PC-3 (cell line): ENCODE measurements around the gene ISG20. TPM values are rescaled to one million over a fixed set of nuclear protein-coding genes. Genes with fewer than 3 reads are reported as not detected.

Experiments
- ATAC-seq: fragments of 200-7000 bp; cut with Tn5 transposase; 2 replicates; pipeline ENCODE4 v1.9.1; 2020; ENCODE audit warnings: mild to moderate bottlenecking, moderate library complexity
- BruUV-seq: library from RNA; stranded (reverse); fragments of 400-500 nt; replicated peaks from 2 replicates; lab custom pipeline; 2021; lab: Mats Ljungman, UMichigan
- CTCF ChIA-PET: fragments of 300-600 bp; sonication (Branson Sonifier 250); formaldehyde crosslinking; loops from one replicate; lab custom pipeline; 2022; ENCODE audit warnings: antibody characterized with exemption; lab: Charles Lee
- POLR2A ChIA-PET: fragments of 300-600 bp; sonication (Branson Sonifier 250); formaldehyde crosslinking; loops from one replicate; lab custom pipeline; 2022; ENCODE audit warnings: antibody characterized with exemption; ENCODE audit not compliant: unreplicated experiment; lab: Charles Lee
- DNase-seq: peaks from one replicate; pipeline ENCODE4 v3.0.0-alpha.2; 2015
- H2AFZ ChIP-seq: fragments of 300-600 bp; sonication (generic); 2 replicates; pipeline ENCODE4 v1.6.0; 2016; ENCODE audit warnings: antibody characterized with exemption, low read length
- H3F3A ChIP-seq: fragments of 300-600 bp; sonication (generic); one replicate; pipeline ENCODE4 v1.6.0; 2017; ENCODE audit warnings: antibody characterized with exemption, low read length, control low read depth, mild to moderate bottlenecking; ENCODE audit not compliant: unreplicated experiment
- H3K27ac ChIP-seq: fragments of 300-600 bp; sonication (generic); 2 replicates; pipeline ENCODE4 v1.5.1; 2016; ENCODE audit warnings: mild to moderate bottlenecking, low read length
- H3K27me3 ChIP-seq: fragments of 300-600 bp; sonication (generic); 2 replicates; pipeline ENCODE4 v1.6.1; 2016; ENCODE audit warnings: low read length, mixed read lengths
- H3K36me3 ChIP-seq: fragments of 300-600 bp; sonication (generic); 2 replicates; pipeline ENCODE4 v1.6.1; 2016; ENCODE audit warnings: low read depth, mixed run types, low read length, mixed read lengths
- H3K4me1 ChIP-seq: fragments of 300-600 bp; sonication (generic); 2 replicates; pipeline ENCODE4 v1.5.1; 2016; ENCODE audit warnings: low read length; ENCODE audit not compliant: insufficient read depth
- H3K4me2 ChIP-seq: fragments of 300-600 bp; sonication (generic); 2 replicates; pipeline ENCODE4 v1.6.0; 2016; ENCODE audit warnings: low read length
- H3K4me3 ChIP-seq: fragments of 300-600 bp; sonication (generic); 2 replicates; pipeline ENCODE4 v1.5.1; 2016; ENCODE audit warnings: mild to moderate bottlenecking, low read length, mixed read lengths
- H3K79me2 ChIP-seq: fragments of 300-600 bp; sonication (generic); 2 replicates; pipeline ENCODE4 v1.6.1; 2017; ENCODE audit warnings: low read length, mixed read lengths
- H3K9ac ChIP-seq: fragments of 300-600 bp; sonication (generic); 2 replicates; pipeline ENCODE4 v1.6.0; 2016; ENCODE audit warnings: mild to moderate bottlenecking, low read length
- H3K9me2 ChIP-seq: fragments of 300-600 bp; sonication (generic); replicated peaks from 2 replicates; pipeline ENCODE4 v1.6.1; 2016; ENCODE audit warnings: mixed run types, low read length, mixed read lengths
- H3K9me3 ChIP-seq: fragments of 300-600 bp; sonication (generic); 2 replicates; pipeline ENCODE4 v1.6.1; 2016; ENCODE audit warnings: low read length, mixed read lengths
- H4K20me1 ChIP-seq: fragments of 300-600 bp; sonication (generic); 2 replicates; pipeline ENCODE4 v1.6.1; 2016; ENCODE audit warnings: low read length, mixed read lengths
- EZH2 ChIP-seq: fragments of 300-600 bp; sonication (generic); IDR thresholded peaks from one replicate; pipeline ENCODE4 v1.6.1; 2017; ENCODE audit warnings: antibody characterized with exemption, mild to moderate bottlenecking, low read length; ENCODE audit not compliant: unreplicated experiment
- EZH2phosphoT487 ChIP-seq: fragments of 300-600 bp; sonication (generic); IDR thresholded peaks from 2 replicates; pipeline ENCODE4 v1.6.1; 2018; ENCODE audit warnings: mild to moderate bottlenecking, antibody characterized with exemption, low read length, borderline replicate concordance
- intact Hi-C: fragments of 100-400 bp; cut with micrococcal nuclease; formaldehyde crosslinking; loops from 2 replicates; pipeline ENCODE4 v1.9.0; 2023
- total RNA-seq: library from RNA; depleted of rRNA; stranded (reverse); fragments of >200 nt; gene quantifications from 2 replicates; pipeline ENCODE4 v1.2.3, GENCODE V29; 2014
- TF ChIP-seq, protein P1 (sequence below): fragments of 300-600 bp; sonication (generic); conservative IDR thresholded peaks from 2 replicates; pipeline ENCODE4 v1.5.1; 2017; ENCODE audit warnings: antibody characterized with exemption, low read depth, mild to moderate bottlenecking, low read length

Gene ISG20
- total RNA-seq, 1 experiment from 2014 or later, result 64.0 TPM

DNA sequence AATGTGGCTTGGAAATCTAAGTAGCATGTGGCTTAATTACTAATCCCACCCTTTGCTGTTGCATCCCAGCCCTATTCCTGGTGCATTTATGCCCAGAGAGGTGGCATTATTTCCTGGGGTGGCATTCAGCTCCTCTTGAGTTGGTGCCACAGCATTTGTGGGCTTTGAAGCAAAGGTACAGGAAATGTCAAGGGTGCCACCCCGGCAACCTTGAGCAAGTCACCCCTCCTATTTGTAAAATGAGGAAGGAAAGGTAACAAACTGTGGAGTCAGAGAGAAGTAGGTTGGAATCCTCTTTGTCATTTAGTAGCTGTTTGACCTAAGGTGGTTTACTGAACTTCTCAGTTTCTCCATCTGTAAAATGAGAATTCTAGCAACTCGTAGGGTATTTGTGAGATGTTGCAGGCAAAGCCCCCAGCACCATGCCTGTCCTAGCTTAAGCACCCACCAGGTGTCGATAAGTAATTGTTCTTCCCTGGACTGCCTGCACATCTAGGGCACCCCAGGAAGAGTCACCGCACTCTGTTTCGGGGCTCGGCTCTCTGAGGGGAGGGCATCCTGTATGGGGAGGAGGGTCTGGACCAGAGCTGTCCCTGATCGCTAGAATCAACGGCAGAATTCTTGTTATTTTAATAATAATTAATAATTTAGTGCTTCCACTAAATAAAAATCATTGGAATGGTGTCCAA lies 17.1 kb downstream of the ISG20 start:
- BruUV-seq, result no TSS peak
- no peak overlapping the region for H3K27ac ChIP-seq
- ATAC-seq, result no peak

DNA sequence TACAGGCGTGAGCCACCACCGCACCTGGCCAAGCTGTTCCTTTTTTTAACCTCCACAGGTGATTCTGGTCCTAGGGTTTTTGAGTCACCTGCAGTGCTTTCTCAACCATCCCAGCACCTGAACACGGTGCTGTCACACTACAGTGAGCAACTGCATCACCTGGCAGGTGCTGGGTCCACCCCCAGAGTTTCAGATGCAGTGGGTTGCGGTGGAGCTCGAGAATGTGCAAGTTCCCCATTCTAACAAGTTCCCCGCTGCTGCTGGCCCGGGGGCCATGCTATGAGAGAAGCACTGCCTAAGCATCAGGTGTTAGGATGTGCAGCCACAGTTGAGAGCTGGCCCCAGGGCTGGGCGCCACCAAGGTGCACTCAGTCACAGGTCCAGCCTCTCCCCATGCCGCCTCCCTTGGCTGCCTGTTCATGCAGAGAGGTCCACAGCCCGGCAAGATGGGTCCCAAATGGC lies 18.0 kb downstream of the ISG20 start:
- BruUV-seq, result no TSS peak
- TF ChIP-seq, protein P1, sequence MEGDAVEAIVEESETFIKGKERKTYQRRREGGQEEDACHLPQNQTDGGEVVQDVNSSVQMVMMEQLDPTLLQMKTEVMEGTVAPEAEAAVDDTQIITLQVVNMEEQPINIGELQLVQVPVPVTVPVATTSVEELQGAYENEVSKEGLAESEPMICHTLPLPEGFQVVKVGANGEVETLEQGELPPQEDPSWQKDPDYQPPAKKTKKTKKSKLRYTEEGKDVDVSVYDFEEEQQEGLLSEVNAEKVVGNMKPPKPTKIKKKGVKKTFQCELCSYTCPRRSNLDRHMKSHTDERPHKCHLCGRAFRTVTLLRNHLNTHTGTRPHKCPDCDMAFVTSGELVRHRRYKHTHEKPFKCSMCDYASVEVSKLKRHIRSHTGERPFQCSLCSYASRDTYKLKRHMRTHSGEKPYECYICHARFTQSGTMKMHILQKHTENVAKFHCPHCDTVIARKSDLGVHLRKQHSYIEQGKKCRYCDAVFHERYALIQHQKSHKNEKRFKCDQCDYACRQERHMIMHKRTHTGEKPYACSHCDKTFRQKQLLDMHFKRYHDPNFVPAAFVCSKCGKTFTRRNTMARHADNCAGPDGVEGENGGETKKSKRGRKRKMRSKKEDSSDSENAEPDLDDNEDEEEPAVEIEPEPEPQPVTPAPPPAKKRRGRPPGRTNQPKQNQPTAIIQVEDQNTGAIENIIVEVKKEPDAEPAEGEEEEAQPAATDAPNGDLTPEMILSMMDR, result no peak
- no peak overlapping the region for H3K27ac ChIP-seq
- no peaks in the 10 kb centered on the region for H3K36me3 ChIP-seq
- H3K27me3 ChIP-seq, result no peaks in the 10 kb centered on the region
- H3K4me2 ChIP-seq, result no peak overlapping the region
- no peak overlapping the region for H3K9ac ChIP-seq
- ChIA-PET POLR2A (no interaction called here), CTCF (no interaction called here)
- no peaks in the 10 kb centered on the region for H3K9me3 ChIP-seq
- no peaks in the 10 kb centered on the region for H3K9me2 ChIP-seq
- H3K4me3 ChIP-seq, result no peak overlapping the region
- H3K79me2 ChIP-seq, result no peaks in the 10 kb centered on the region
- intact Hi-C loops, result loop anchor here (1.0 kb wide), 3 partner anchors 32 to 178 kb away; no protein-coding TSS in a partner anchor
- no peaks in the 10 kb centered on the region for H3F3A ChIP-seq
- no peak for DNase-seq
- no peaks in the 10 kb centered on the region for H4K20me1 ChIP-seq
- ATAC-seq, result no peak
- H2AFZ ChIP-seq, result no peak overlapping the region
- H3K4me1 ChIP-seq, result peaks cover 27% of the 10 kb centered on the region

More for the DNA sequence above, 17.1 kb downstream of the ISG20 start:
- Histone ChIP-seq H3F3A (no peaks in the 10 kb centered on the region), H2AFZ (no peak overlapping the region), H3K9me3 (no peaks in the 10 kb centered on the region), H3K9me2 (no peaks in the 10 kb centered on the region), H3K4me3 (no peak overlapping the region), H4K20me1 (no peaks in the 10 kb centered on the region), H3K4me1 (peaks cover 27% of the 10 kb centered on the region), H3K4me2 (no peak overlapping the region), H3K27me3 (no peaks in the 10 kb centered on the region), H3K9ac (no peak overlapping the region), H3K79me2 (no peaks in the 10 kb centered on the region), H3K36me3 (no peaks in the 10 kb centered on the region)
- no peak for DNase-seq
- ChIA-PET POLR2A (interaction anchor here (0.5 kb wide), 1 partner anchor 511 kb away, joined by 3 read pairs; no protein-coding TSS in a partner anchor), CTCF (no interaction called here)
- TF ChIP-seq EZH2phosphoT487 (no peak), EZH2 (no peak)
- TF ChIP-seq, protein P1, result no peak
- intact Hi-C loops, result no loop called here

DNA sequence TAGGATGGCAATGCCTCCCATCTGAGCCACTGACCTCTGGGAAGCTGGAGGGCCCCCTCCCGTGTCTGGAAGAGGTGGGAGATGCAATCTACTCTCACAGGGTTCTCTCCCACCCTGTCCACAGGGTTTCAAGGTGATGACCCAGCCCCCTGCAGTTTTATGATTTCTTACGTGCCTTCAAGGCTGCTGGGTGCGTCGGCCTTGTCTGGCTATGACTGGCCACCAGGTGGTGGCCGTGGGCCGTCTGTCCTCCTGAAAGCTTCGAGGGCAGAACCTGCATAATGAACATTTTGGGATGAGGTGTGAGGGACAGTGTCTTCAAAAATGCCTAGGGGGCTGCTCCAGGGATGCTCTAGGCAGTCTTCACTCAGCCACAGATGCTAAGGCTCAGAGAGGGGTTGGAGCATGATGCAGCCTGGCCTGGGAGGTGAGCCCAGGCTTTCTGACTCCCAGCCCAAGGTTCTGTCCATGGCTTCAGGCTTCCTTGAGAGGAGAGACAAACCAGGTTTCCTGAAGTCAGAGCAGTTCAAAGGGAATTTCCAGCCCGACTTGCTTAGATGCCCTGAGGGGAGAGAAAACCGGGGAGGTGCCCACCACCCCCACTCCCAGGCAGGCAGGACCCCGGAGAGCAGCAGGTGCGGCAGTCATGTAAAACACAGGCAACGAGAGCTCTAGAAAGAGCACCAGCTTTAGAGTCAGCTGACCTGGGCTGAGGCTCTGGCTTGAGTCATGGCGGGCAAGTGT lies 18.7 kb downstream of the ISG20 start:
- TF ChIP-seq EZH2 (no peak), EZH2phosphoT487 (no peak)
- TF ChIP-seq, protein P1, result peak; percentile 94
- Histone ChIP-seq H3K9ac (no peak overlapping the region), H3F3A (no peaks in the 10 kb centered on the region), H3K4me1 (peaks cover 27% of the 10 kb centered on the region), H3K79me2 (no peaks in the 10 kb centered on the region), H3K27me3 (no peaks in the 10 kb centered on the region), H3K27ac (no peak overlapping the region), H4K20me1 (no peaks in the 10 kb centered on the region), H3K4me3 (no peak overlapping the region), H3K9me3 (no peaks in the 10 kb centered on the region), H3K9me2 (no peaks in the 10 kb centered on the region), H3K4me2 (no peak overlapping the region), H3K36me3 (no peaks in the 10 kb centered on the region), H2AFZ (no peak overlapping the region)
- peak; percentile 73 for DNase-seq
- ATAC-seq, result peak; percentile 28
- CTCF ChIA-PET, result no interaction called here
- BruUV-seq, result no TSS peak
- intact Hi-C loops, result loop anchor here (1.0 kb wide), 3 partner anchors 33 to 177 kb away; no protein-coding TSS in a partner anchor
- POLR2A ChIA-PET, result no interaction called here
